Karpas-422 (cell line): ENCODE measurements around the gene CDC42EP1. TPM values are rescaled to one million over a fixed set of nuclear protein-coding genes. Genes with fewer than 3 reads are reported as not detected.

ENCODE experiments used
- DNase-seq: peaks from one replicate; pipeline ENCODE4 v3.0.0-alpha.2; 2015
- H2AFZ ChIP-seq: fragments of 200-600 bp; sonication (generic); 2 replicates; pipeline ENCODE4 v1.6.1; 2014; ENCODE audit warnings: antibody characterized with exemption, low read length, mixed read lengths
- H3K27ac ChIP-seq: fragments of 200-600 bp; sonication (generic); 2 replicates; pipeline ENCODE4 v1.5.1; 2014; ENCODE audit warnings: mild to moderate bottlenecking, low read length, moderate library complexity
- H3K27me3 ChIP-seq: fragments of 200-600 bp; sonication (generic); 2 replicates; pipeline ENCODE4 v1.6.1; 2014; ENCODE audit warnings: low read length, mixed read lengths
- H3K36me3 ChIP-seq: fragments of 200-600 bp; sonication (generic); 2 replicates; pipeline ENCODE4 v1.6.1; 2014; ENCODE audit warnings: low read length, mixed read lengths; ENCODE audit not compliant: insufficient read depth
- H3K4me1 ChIP-seq: fragments of 200-600 bp; sonication (generic); 2 replicates; pipeline ENCODE4 v1.6.1; 2014; ENCODE audit warnings: mild to moderate bottlenecking, low read length, mixed read lengths
- H3K4me2 ChIP-seq: fragments of 200-600 bp; sonication (generic); 2 replicates; pipeline ENCODE4 v1.6.1; 2014; ENCODE audit warnings: low read length, low read depth, mild to moderate bottlenecking; ENCODE audit not compliant: poor library complexity, severe bottlenecking
- H3K4me3 ChIP-seq: fragments of 200-600 bp; sonication (generic); 2 replicates; pipeline ENCODE4 v1.5.1; 2014; ENCODE audit warnings: mild to moderate bottlenecking, antibody characterized with exemption, low read length, mixed read lengths
- H3K79me2 ChIP-seq: fragments of 200-600 bp; sonication (generic); 2 replicates; pipeline ENCODE4 v1.6.1; 2014; ENCODE audit warnings: mild to moderate bottlenecking, low read length, mixed read lengths
- H3K9ac ChIP-seq: fragments of 200-600 bp; sonication (generic); 2 replicates; pipeline ENCODE4 v1.6.0; 2014; ENCODE audit warnings: low read length
- H3K9me2 ChIP-seq: fragments of 200-600 bp; sonication (generic), shearing (Covaris generic); replicated peaks from 2 replicates; pipeline ENCODE4 v1.6.0; 2014; ENCODE audit warnings: mild to moderate bottlenecking, low read length, moderate library complexity; ENCODE audit not compliant: insufficient read depth
- H3K9me3 ChIP-seq: fragments of 300-700, 200-600 bp; sonication (generic); 2 replicates; pipeline ENCODE4 v1.6.1; 2014; ENCODE audit warnings: low read length, mixed read lengths
- H4K20me1 ChIP-seq: fragments of 200-600 bp; sonication (generic); 2 replicates; pipeline ENCODE4 v1.6.1; 2014; ENCODE audit warnings: mild to moderate bottlenecking, antibody characterized with exemption, low read length, low read depth; ENCODE audit not compliant: insufficient read depth
- total RNA-seq: library from RNA; depleted of rRNA; stranded (reverse); fragments of >200 nt; shearing (Covaris generic); gene quantifications from 2 replicates; pipeline ENCODE4 v1.2.3, GENCODE V29; 2014; ENCODE audit warnings: low replicate concordance; rRNA removed

The CDC42EP1 gene, protein sequence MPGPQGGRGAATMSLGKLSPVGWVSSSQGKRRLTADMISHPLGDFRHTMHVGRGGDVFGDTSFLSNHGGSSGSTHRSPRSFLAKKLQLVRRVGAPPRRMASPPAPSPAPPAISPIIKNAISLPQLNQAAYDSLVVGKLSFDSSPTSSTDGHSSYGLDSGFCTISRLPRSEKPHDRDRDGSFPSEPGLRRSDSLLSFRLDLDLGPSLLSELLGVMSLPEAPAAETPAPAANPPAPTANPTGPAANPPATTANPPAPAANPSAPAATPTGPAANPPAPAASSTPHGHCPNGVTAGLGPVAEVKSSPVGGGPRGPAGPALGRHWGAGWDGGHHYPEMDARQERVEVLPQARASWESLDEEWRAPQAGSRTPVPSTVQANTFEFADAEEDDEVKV
- total RNA-seq = not detected in 2 replicates

- Histone ChIP-seq H3K9ac (no peak within 1 kb of the TSS), H3K36me3 (no peaks in the 10 kb centered on the region), H3K27me3 (no peaks in the 10 kb centered on the region), H2AFZ (no peak within 1 kb of the TSS), H3K79me2 (no peaks in the 10 kb centered on the region), H3K4me3 (no peak within 1 kb of the TSS), H4K20me1 (no peaks in the 10 kb centered on the region), H3K9me2 (no peaks in the 10 kb centered on the region), H3K27ac (no peak within 1 kb of the TSS), H3K4me1 (peaks cover 10% of the 10 kb centered on the region), H3K9me3 (no peaks in the 10 kb centered on the region), H3K4me2 (no peak within 1 kb of the TSS)
- DNase-seq = no peak
These were observed at the start of gene CDC42EP1 for GRCh38 chr22:37559901-37560607. TSS of gene CDC42EP1 (plus strand) at chr22:37560480. CDS start at chr22:37566350, 5,870 bp downstream.

DNA sequence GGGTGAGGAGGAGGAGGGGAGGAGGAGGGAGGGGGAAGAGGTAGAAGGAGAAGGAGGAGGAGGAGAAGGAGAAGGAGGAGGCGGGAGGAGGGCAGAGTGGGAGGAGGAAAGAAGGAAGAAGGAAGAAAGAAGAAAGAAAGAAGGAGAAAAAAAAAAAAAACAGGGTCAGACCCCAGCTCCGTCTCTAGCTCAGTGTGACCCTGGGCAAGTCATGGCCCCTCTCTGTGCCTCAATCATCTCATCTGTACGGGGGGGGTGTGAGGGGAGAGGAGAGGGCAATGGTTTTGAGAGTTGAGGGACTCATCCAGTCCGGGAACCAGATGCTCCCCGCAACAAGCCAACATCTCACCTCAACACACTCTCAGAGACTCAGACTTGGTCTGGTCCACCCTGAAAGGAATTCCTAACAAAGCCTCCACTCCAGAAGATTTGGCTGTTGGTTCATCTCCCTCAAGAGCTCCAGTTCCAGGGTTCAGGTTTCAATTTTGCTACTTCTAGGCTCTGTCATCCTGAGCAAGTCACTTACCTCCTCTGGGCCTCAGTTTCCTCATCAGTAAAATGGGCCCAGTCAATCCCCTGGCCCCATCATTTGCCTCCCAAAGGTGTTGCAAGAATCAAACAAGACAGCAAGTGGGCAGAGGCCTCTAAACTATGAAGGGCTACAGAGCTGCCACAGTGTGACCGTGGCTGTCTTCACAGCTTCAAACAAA, 48.7 kb upstream of the CDC42EP1 start:
- Histone ChIP-seq H3K36me3 (no peaks in the 10 kb centered on the region), H3K9ac (no peak overlapping the region), H3K79me2 (no peaks in the 10 kb centered on the region), H3K9me2 (no peaks in the 10 kb centered on the region), H3K9me3 (no peaks in the 10 kb centered on the region), H3K4me1 (peaks cover 6% of the 10 kb centered on the region), H4K20me1 (no peaks in the 10 kb centered on the region), H3K4me3 (no peak overlapping the region), H3K27me3 (no peaks in the 10 kb centered on the region), H3K4me2 (no peak overlapping the region), H2AFZ (no peak overlapping the region), H3K27ac (no peak overlapping the region)
- DNase-seq = no peak

GRCh38 chr22:37514526-37515051, 45.7 kb upstream of the CDC42EP1 start:
- no peaks in the 10 kb centered on the region for H3K79me2 ChIP-seq
- no peak overlapping the region for H3K4me3 ChIP-seq
- no peaks in the 10 kb centered on the region for H3K36me3 ChIP-seq
- no peaks in the 10 kb centered on the region for H3K9me3 ChIP-seq
- H3K9me2 ChIP-seq = no peaks in the 10 kb centered on the region
- no peak overlapping the region for H3K4me2 ChIP-seq
- no peaks in the 10 kb centered on the region for H4K20me1 ChIP-seq
- no peak for DNase-seq
- no peak overlapping the region for H3K27ac ChIP-seq
- H2AFZ ChIP-seq = no peak overlapping the region
- no peaks in the 10 kb centered on the region for H3K27me3 ChIP-seq
- no peaks in the 10 kb centered on the region; the same call in 1 of the 2 replicates for H3K4me1 ChIP-seq
- H3K9ac ChIP-seq = no peak overlapping the region

- H3K4me3 ChIP-seq = no peak overlapping the region
- H3K27me3 ChIP-seq = no peaks in the 10 kb centered on the region
- no peak overlapping the region for H2AFZ ChIP-seq
- no peaks in the 10 kb centered on the region; the same call in 1 of the 2 replicates for H3K4me1 ChIP-seq
- H3K9me3 ChIP-seq = no peaks in the 10 kb centered on the region
- H3K9me2 ChIP-seq = no peaks in the 10 kb centered on the region
- H4K20me1 ChIP-seq = no peaks in the 10 kb centered on the region
- H3K9ac ChIP-seq = no peak overlapping the region
- no peaks in the 10 kb centered on the region for H3K79me2 ChIP-seq
- no peak for DNase-seq
- H3K4me2 ChIP-seq = no peak overlapping the region
- no peak overlapping the region for H3K27ac ChIP-seq
- no peaks in the 10 kb centered on the region for H3K36me3 ChIP-seq
These were observed 44.4 kb upstream of the CDC42EP1 start for GRCh38 chr22:37515901-37516300.

GRCh38 chr22:37516456-37516855, 43.8 kb upstream of the CDC42EP1 start:
- no peaks in the 10 kb centered on the region for H4K20me1 ChIP-seq
- no peaks in the 10 kb centered on the region for H3K9me2 ChIP-seq
- no peaks in the 10 kb centered on the region; the same call in 1 of the 2 replicates for H3K4me1 ChIP-seq
- DNase-seq = no peak
- no peak overlapping the region for H3K4me2 ChIP-seq
- H3K79me2 ChIP-seq = no peaks in the 10 kb centered on the region
- no peak overlapping the region for H3K4me3 ChIP-seq
- no peaks in the 10 kb centered on the region for H3K27me3 ChIP-seq
- H3K9me3 ChIP-seq = no peaks in the 10 kb centered on the region
- no peaks in the 10 kb centered on the region for H3K36me3 ChIP-seq
- H3K27ac ChIP-seq = no peak overlapping the region
- H2AFZ ChIP-seq = no peak overlapping the region
- no peak overlapping the region for H3K9ac ChIP-seq

- no peaks in the 10 kb centered on the region for H3K9me3 ChIP-seq
- no peak overlapping the region for H3K4me2 ChIP-seq
These were observed 42.3 kb upstream of the CDC42EP1 start for GRCh38 chr22:37517826-37518450.

DNA sequence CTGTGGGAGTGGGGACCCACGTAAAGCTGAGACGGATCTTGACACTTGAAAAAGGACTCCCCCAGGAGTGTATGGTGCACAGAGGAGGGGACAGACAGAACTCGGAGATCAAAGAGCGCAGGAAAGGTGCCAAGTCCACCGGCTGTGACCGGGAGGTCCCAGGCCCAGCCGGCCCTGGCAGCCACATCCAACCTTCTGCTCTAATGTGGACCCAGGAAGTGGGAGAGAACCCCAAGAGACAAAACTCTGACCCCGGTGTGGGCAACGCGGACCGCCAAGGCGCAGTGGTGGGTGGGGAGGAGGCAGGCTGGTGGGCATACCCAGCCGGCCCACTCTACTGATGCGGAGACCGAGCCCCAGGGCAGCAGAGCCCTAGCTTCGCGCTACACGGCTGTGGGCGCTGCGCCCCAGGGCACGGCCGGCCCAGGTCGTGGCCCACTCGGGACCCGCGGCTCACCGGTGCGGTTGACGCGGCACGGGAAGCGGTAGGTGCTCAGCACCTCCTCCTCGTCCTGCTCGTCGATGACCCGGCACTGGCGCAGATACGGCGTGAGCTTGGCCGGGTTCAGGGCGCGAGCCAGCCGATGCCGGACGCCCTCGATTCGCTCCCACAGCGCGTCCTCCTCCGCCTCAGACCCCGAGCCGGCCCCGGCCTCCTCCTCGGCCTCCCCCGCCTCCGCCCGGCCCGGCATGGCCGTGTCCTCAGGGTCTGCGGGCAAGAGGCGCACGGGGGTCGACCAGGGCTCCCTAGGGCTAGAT, 41.6 kb upstream of the CDC42EP1 start:
- H3K9me3 ChIP-seq = no peaks in the 10 kb centered on the region
- H3K36me3 ChIP-seq = no peaks in the 10 kb centered on the region
- H3K4me1 ChIP-seq = no peaks in the 10 kb centered on the region
- no peaks in the 10 kb centered on the region for H3K9me2 ChIP-seq
- H4K20me1 ChIP-seq = no peaks in the 10 kb centered on the region
- no peak overlapping the region for H3K4me2 ChIP-seq
- no peak overlapping the region for H2AFZ ChIP-seq
- H3K79me2 ChIP-seq = no peaks in the 10 kb centered on the region
- H3K4me3 ChIP-seq = no peak overlapping the region
- no peak for DNase-seq
- no peaks in the 10 kb centered on the region for H3K27me3 ChIP-seq
- H3K27ac ChIP-seq = no peak overlapping the region
- no peak overlapping the region for H3K9ac ChIP-seq

More at GRCh38 chr22:37517826-37518450, 42.3 kb upstream of the CDC42EP1 start:
- Histone ChIP-seq H2AFZ (no peak overlapping the region), H3K4me1 (no peaks in the 10 kb centered on the region; the same call in 1 of the 2 replicates), H3K9ac (no peak overlapping the region), H3K27ac (no peak overlapping the region), H4K20me1 (no peaks in the 10 kb centered on the region), H3K79me2 (no peaks in the 10 kb centered on the region), H3K9me2 (no peaks in the 10 kb centered on the region), H3K27me3 (no peaks in the 10 kb centered on the region), H3K36me3 (no peaks in the 10 kb centered on the region), H3K4me3 (no peak overlapping the region)
- no peak for DNase-seq
